B cell (primary cell): ENCODE results near the gene FCER2. TPM values are rescaled to one million over a fixed set of nuclear protein-coding genes. Genes with fewer than 3 reads are reported as not detected.

Experiments
- ATAC-seq: fragments of 200-7000 bp; cut with Tn5 transposase; one replicate; pipeline ENCODE4 v1.10.0; 2021; ENCODE audit warnings: low read depth, mild to moderate bottlenecking, moderate number of reproducible peaks, moderate library complexity
- CTCF ChIA-PET: fragments of 350-600 bp; sonication (Branson Sonifier 250); formaldehyde crosslinking; loops from one replicate; lab custom pipeline; 2021; ENCODE audit warnings: antibody characterized with exemption, inconsistent platforms; lab: Charles Lee
- POLR2A ChIA-PET: fragments of 350-600 bp; sonication (Branson Sonifier 250); formaldehyde crosslinking; loops from one replicate; lab custom pipeline; 2021; ENCODE audit warnings: antibody characterized with exemption; lab: Charles Lee
- DNase-seq: peaks from one replicate; pipeline ENCODE4 v3.0.0; 2013
- H2AFZ ChIP-seq: 2 replicates; pipeline ENCODE4 v1.6.1; 2012; ENCODE audit warnings: mild to moderate bottlenecking, low read depth, low read length; ENCODE audit not compliant: insufficient read depth, poor library complexity, severe bottlenecking
- H3K27ac ChIP-seq, 2 donors: 1 replicate in 1 of 2; 2 replicates in 1 of 2; pipeline ENCODE4 v1.5.1; 2012 to 2013; ENCODE audit warnings: low read length in 2 of 2, mild to moderate bottlenecking in 2 of 2, moderate library complexity in 1 of 2
- H3K27me3 ChIP-seq, 4 experiments: fragments of 200-600 bp in 1 of 4; sonication (generic) in 1 of 4; replicated peaks in 1 of 4; 1 replicate in 2 of 4; 2 replicates in 2 of 4; pipeline versions ENCODE4 v1.6.1 to v1.7.0; 2013 to 2016; ENCODE audit warnings: low read length in 3 of 4, mild to moderate bottlenecking in 2 of 4, mixed read lengths in 1 of 4, moderate library complexity in 1 of 4; ENCODE audit not compliant: insufficient read depth in 4 of 4, control insufficient read depth in 3 of 4; ENCODE audit errors: control extremely low read depth in 1 of 4
- H3K36me3 ChIP-seq, 2 experiments: replicated peaks in 1 of 2; 1 replicate in 1 of 2; 2 replicates in 1 of 2; pipeline versions ENCODE4 v1.6.1 to v1.7.1; 2013; ENCODE audit warnings: low read length in 1 of 2; ENCODE audit not compliant: insufficient read depth in 2 of 2, control insufficient read depth in 1 of 2; ENCODE audit errors: control extremely low read depth in 1 of 2, extremely low read depth in 1 of 2
- H3K4me1 ChIP-seq, 2 donors: fragments of 200-600 bp in 1 of 2; sonication (generic) in 1 of 2; 1 replicate in 1 of 2; 2 replicates in 1 of 2; pipeline versions ENCODE4 v1.5.1 to v1.6.1; 2013 to 2017; ENCODE audit warnings: low read length in 2 of 2; ENCODE audit not compliant: control insufficient read depth in 2 of 2, insufficient read depth in 2 of 2
- H3K4me2 ChIP-seq: replicated peaks from 2 replicates; pipeline ENCODE3; 2012; ENCODE audit warnings: mild to moderate bottlenecking, low read depth, low read length; ENCODE audit not compliant: poor library complexity, severe bottlenecking
- H3K4me3 ChIP-seq, 5 experiments: fragments of 200-600 bp in 1 of 5; sonication (generic) in 1 of 5; 1 replicate in 3 of 5; 2 replicates in 2 of 5; pipeline versions ENCODE4 v1.5.1 to v1.7.0; 2011 to 2016; ENCODE audit warnings: low read length in 4 of 5, mild to moderate bottlenecking in 4 of 5, low read depth in 2 of 5, control low read depth in 1 of 5, moderate library complexity in 1 of 5; ENCODE audit not compliant: insufficient read depth in 1 of 5; ENCODE audit errors: control extremely low read depth in 1 of 5, extremely low read depth in 1 of 5
- H3K79me2 ChIP-seq: fragments of 200-600 bp; sonication (generic); one replicate; pipeline ENCODE4 v1.6.0; 2016; ENCODE audit warnings: low read length; ENCODE audit not compliant: control insufficient read depth, insufficient read depth
- H3K9ac ChIP-seq: fragments of 200-600 bp; sonication (generic); 2 replicates; pipeline ENCODE4 v1.6.1; 2017; ENCODE audit warnings: mild to moderate bottlenecking, low read length, moderate library complexity
- H3K9me3 ChIP-seq, 3 donors: one replicate each; pipeline versions ENCODE4 v1.6.1 to v1.7.1; 2013; ENCODE audit warnings: low read length in 2 of 3; ENCODE audit not compliant: control insufficient read depth in 2 of 3, insufficient read depth in 1 of 3; ENCODE audit errors: control extremely low read depth in 1 of 3
- H4K20me1 ChIP-seq: 2 replicates; pipeline ENCODE4 v1.6.0; 2012; ENCODE audit warnings: mild to moderate bottlenecking, low read length; ENCODE audit not compliant: insufficient read depth, control insufficient read depth, poor library complexity, severe bottlenecking
- H3K27ac Mint-ChIP-seq: one replicate; pipeline ENCODE4 v1.8.0; 2021; ENCODE audit warnings: mixed read lengths
- H3K27me3 Mint-ChIP-seq: one replicate; pipeline ENCODE4 v1.8.0; 2021; ENCODE audit warnings: mixed read lengths
- H3K4me1 Mint-ChIP-seq: one replicate; pipeline ENCODE4 v1.8.0; 2021; ENCODE audit warnings: mixed read lengths
- H3K4me3 Mint-ChIP-seq: one replicate; pipeline ENCODE4 v1.8.0; 2021; ENCODE audit warnings: mixed read lengths
- H3K9me3 Mint-ChIP-seq: one replicate; pipeline ENCODE4 v1.8.0; 2022; ENCODE audit warnings: mixed read lengths; ENCODE audit not compliant: insufficient read depth
- CTCF ChIP-seq: fragments of 200-600 bp; IDR thresholded peaks from one replicate; pipeline ENCODE4 v1.8.0; 2022; ENCODE audit warnings: antibody characterized with exemption, mild to moderate bottlenecking
- EZH2 ChIP-seq: IDR thresholded peaks from 2 replicates; pipeline ENCODE4 v1.6.1; 2012; ENCODE audit warnings: borderline replicate concordance, low read depth, mild to moderate bottlenecking, moderate library complexity, low read length; ENCODE audit not compliant: insufficient read depth, poor library complexity, severe bottlenecking
- WGBS: methylation state at CpG from one replicate; pipeline ENCODE4 v1.1.5; 2013; ENCODE audit warnings: missing lambda C conversion rate; ENCODE audit not compliant: insufficient coverage; 5-methylcytosine and 5-hydroxymethylcytosine counted together
- intact Hi-C: fragments of 100-400 bp; cut with micrococcal nuclease; formaldehyde crosslinking; loops from one replicate; pipeline ENCODE4 v1.10.0; 2022
- polyA plus RNA-seq: library from polyadenylated mRNA; depleted of rRNA; stranded (reverse); fragments of >200 nt; gene quantifications from 2 replicates; pipeline ENCODE4 v1.2.3, GENCODE V29; 2012
- total RNA-seq, 2 donors: library from RNA; stranded (reverse); fragments of 120-200 nt in 1 of 2; gene quantifications; 1 replicate in 1 of 2; 2 replicates in 1 of 2; pipeline versions ENCODE4 v1.2.3 to v1.2.4, GENCODE V29; 2013 to 2022

Gene FCER2
- total and polyA plus RNA-seq, 2 donors (not counting 1 experiment from before 2014, with no cell fraction given), result 17.1 to 419 TPM

DNA sequence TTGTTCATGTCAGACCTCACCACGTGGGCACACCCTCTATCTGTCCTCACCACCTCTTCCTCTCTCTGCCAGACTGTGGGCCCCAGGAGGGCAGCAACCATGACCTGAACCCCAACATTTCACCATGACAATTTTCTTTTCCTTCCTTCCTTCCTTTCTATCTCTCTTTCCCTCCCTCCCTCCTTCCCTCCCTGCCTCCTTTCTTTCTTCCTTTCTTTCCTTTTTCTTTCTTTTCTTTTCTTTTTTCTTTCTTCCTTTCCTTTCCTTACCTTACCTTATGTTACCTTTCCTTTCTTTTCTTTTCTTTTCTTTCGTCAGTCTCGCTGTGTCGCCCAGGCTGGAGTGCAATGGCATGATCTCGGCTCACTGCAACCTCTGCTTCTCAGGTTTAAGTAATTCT lies 8.7 kb upstream of the FCER2 start:
- no peak overlapping the region for H3K27ac ChIP-seq
- TF ChIP-seq CTCF, result no peak
- TF ChIP-seq EZH2, result no peak
- no peaks in the 10 kb centered on the region for H4K20me1 ChIP-seq
- H3K27me3 Mint-ChIP-seq, result no peaks in the 10 kb centered on the region
- no peaks in the 10 kb centered on the region for H3K36me3 ChIP-seq
- peak overlapping the region; percentile 62 for H3K27ac Mint-ChIP-seq
- no peak overlapping the region for H3K9ac ChIP-seq
- H2AFZ ChIP-seq, result peak overlapping the region; percentile 6
- WGBS, result 80% methylated on average over 5 of the region's 5 CpGs
- H3K79me2 ChIP-seq, result peaks cover 26% of the 10 kb centered on the region
- H3K4me3 Mint-ChIP-seq, result peak overlapping the region; percentile 14
- peaks cover 70 to 99% of the 10 kb centered on the region in 2 donors for H3K4me1 ChIP-seq
- H3K27me3 ChIP-seq, result no peaks in the 10 kb centered on the region
- H3K4me2 ChIP-seq, result peak overlapping the region; percentile 48
- H3K4me3 ChIP-seq, result peak overlapping the region in 1 of 5 experiments; percentile 11
- DNase-seq (no peak), ATAC-seq (no peak)
- H3K9me3 ChIP-seq, result peaks cover 0 to 7% (median 0%) of the 10 kb centered on the region in 3 donors
- intact Hi-C loops, result no loop called here
- H3K9me3 Mint-ChIP-seq, result no peaks in the 10 kb centered on the region
- CTCF ChIA-PET, result interaction anchor here (1.3 kb wide), 1 partner anchor 30 kb away, joined by 5 read pairs; the partner anchor contains the start of gene TRAPPC5
- peaks cover 66% of the 10 kb centered on the region for H3K4me1 Mint-ChIP-seq
- POLR2A ChIA-PET, result interaction anchor here (0.6 to 1.4 kb wide), 3 partner anchors 9 to 41 kb away, joined by 3 read pairs; partner anchors contain the start of gene FCER2

DNA sequence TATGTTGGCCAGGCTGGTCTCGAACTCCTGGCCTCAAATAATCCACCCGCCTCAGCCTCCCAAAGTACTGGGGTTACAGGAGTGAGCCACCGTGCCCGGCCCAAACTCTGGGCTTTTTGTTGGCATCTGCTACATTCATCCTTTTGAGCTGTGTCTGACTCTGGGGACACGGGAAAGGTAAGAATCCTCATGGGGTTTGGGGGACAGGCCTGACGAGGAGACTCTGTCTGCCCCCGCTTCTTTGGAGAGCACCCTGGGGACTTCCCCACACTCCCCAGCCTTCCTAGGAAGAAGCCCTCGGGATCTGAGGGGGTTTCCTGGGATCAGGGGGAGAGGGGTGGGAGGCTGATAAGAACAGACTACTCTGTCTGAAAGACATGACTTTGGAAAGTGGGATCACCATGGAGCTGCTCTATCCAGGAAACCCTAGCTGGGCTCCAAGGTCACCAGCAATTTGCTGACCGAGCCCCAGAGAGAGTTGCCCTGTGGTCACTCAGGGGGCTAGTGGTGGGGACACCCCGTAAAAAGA lies 8.1 kb upstream of the FCER2 start:
- H3K9me3 Mint-ChIP-seq, result no peaks in the 10 kb centered on the region
- no peak overlapping the region for H2AFZ ChIP-seq
- CTCF ChIA-PET, result interaction anchor here (1.3 kb wide), 1 partner anchor 29 kb away, joined by 5 read pairs; the partner anchor contains the start of gene TRAPPC5

More for the DNA sequence above, 8.1 kb upstream of the FCER2 start:
- POLR2A ChIA-PET, result interaction anchor here (0.7 to 0.9 kb wide), 3 partner anchors 11 to 24 kb away, joined by 3 read pairs; no protein-coding TSS in a partner anchor
- peak overlapping the region; percentile 63 for H3K27ac Mint-ChIP-seq
- peaks cover 69 to 99% of the 10 kb centered on the region in 2 donors for H3K4me1 ChIP-seq
- 78% methylated on average over 1 of the region's 10 CpGs for WGBS
- no peak overlapping the region for H3K27ac ChIP-seq
- no peak for ATAC-seq
- H3K4me2 ChIP-seq, result peak overlapping the region; percentile 48
- TF ChIP-seq EZH2, result no peak
- H3K4me3 Mint-ChIP-seq, result peak overlapping the region; percentile 32
- peaks cover 32% of the 10 kb centered on the region for H3K79me2 ChIP-seq
- no peak overlapping the region for H3K9ac ChIP-seq
- H3K9me3 ChIP-seq, result peaks cover 0 to 2% (median 0%) of the 10 kb centered on the region in 3 donors
- H3K4me1 Mint-ChIP-seq, result peaks cover 67% of the 10 kb centered on the region
- no peak for DNase-seq
- no peaks in the 10 kb centered on the region for H3K27me3 ChIP-seq
- peak overlapping the region in 1 of 5 experiments; percentile 11 for H3K4me3 ChIP-seq
- no peaks in the 10 kb centered on the region for H3K36me3 ChIP-seq
- no peaks in the 10 kb centered on the region for H4K20me1 ChIP-seq
- intact Hi-C loops, result loop anchor here (10.0 kb wide), 1 partner anchor 365 kb away; the partner anchor contains the start of gene ARHGEF18
- no peaks in the 10 kb centered on the region for H3K27me3 Mint-ChIP-seq
